HEK293 (cell line): ENCODE results near the gene VWA5B1.

Experiments used
- CTCF ChIA-PET: fragments of 350-600 bp; formaldehyde crosslinking; extraction: SDS; loops from one replicate; lab custom pipeline; 2021; ENCODE audit warnings: antibody characterized with exemption; lab: Yijun Ruan, JAX
- POLR2A ChIA-PET: fragments of 300-600 bp; formaldehyde crosslinking; extraction: SDS; loops from one replicate; lab custom pipeline; 2020; ENCODE audit warnings: antibody characterized with exemption, inconsistent platforms; lab: Yijun Ruan, JAX
- H3K27ac ChIP-seq: fragments of 200-500 bp; sonication (Bioruptor generic); 2 replicates; pipeline ENCODE4 v1.5.1; 2014; ENCODE audit warnings: low read depth, low read length, control low read depth, inconsistent platforms; ENCODE audit errors: extremely low read depth
- H3K36me3 ChIP-seq, 2 experiments: fragments of 200-500 bp in 1 of 2; sonication (Bioruptor generic) in 1 of 2; 1 replicate in 1 of 2; 2 replicates in 1 of 2; pipeline ENCODE4 v1.5.1; 2014 to 2017; ENCODE audit warnings: inconsistent platforms in 2 of 2, low read length in 2 of 2; ENCODE audit not compliant: control insufficient read depth in 2 of 2, insufficient read depth in 1 of 2
- H3K4me1 ChIP-seq: fragments of 200-500 bp; sonication (Bioruptor generic); 2 replicates; pipeline ENCODE4 v1.5.1; 2014; ENCODE audit warnings: mild to moderate bottlenecking, low read length, inconsistent platforms; ENCODE audit not compliant: control insufficient read depth, insufficient read depth
- H3K4me3 ChIP-seq: 2 replicates; pipeline ENCODE4 v1.5.1; 2011; ENCODE audit warnings: low read depth, mild to moderate bottlenecking, control low read depth, low read length, moderate library complexity
- H3K9me3 ChIP-seq: fragments of 200-500 bp; sonication (Bioruptor generic); 2 replicates; pipeline ENCODE4 v1.5.1; 2014; ENCODE audit warnings: low read depth, low read length, inconsistent platforms; ENCODE audit not compliant: control insufficient read depth, insufficient read depth
- EGR2 ChIP-seq: fragments of 450-650 bp; formaldehyde crosslinking; IDR thresholded peaks from 2 replicates; pipeline ENCODE4 v1.5.1; 2016; ENCODE audit warnings: low read depth, missing biosample characterization, missing genetic modification characterization
- GLI4 ChIP-seq: fragments of 450-650 bp; formaldehyde crosslinking; IDR thresholded peaks from 2 replicates; pipeline ENCODE4 v1.5.1; 2016; ENCODE audit warnings: missing biosample characterization, missing genetic modification characterization
- GLIS2 ChIP-seq: fragments of 450-650 bp; formaldehyde crosslinking; IDR thresholded peaks from 2 replicates; pipeline ENCODE4 v1.5.1; 2016; ENCODE audit warnings: missing biosample characterization, missing genetic modification characterization
- KLF1 ChIP-seq: fragments of 450-650 bp; formaldehyde crosslinking; IDR thresholded peaks from 2 replicates; pipeline ENCODE4 v1.5.1; 2016; ENCODE audit warnings: missing biosample characterization, missing genetic modification characterization
- SP2 ChIP-seq: fragments of 450-650 bp; formaldehyde crosslinking; IDR thresholded peaks from 2 replicates; pipeline ENCODE4 v1.5.1; 2016; ENCODE audit warnings: missing biosample characterization, missing genetic modification characterization
- SP7 ChIP-seq: fragments of 450-650 bp; formaldehyde crosslinking; IDR thresholded peaks from 2 replicates; pipeline ENCODE4 v1.5.1; 2016; ENCODE audit warnings: missing biosample characterization, missing genetic modification characterization
- ZBTB48 ChIP-seq: fragments of 450-650 bp; formaldehyde crosslinking; IDR thresholded peaks from 2 replicates; pipeline ENCODE4 v1.5.1; 2016; ENCODE audit warnings: missing biosample characterization, missing genetic modification characterization
- ZFHX2 ChIP-seq: fragments of 450-650 bp; formaldehyde crosslinking; conservative IDR thresholded peaks from 2 replicates; pipeline ENCODE4 v1.5.1; 2016; ENCODE audit warnings: missing biosample characterization, missing genetic modification characterization
- ZFP3 ChIP-seq: fragments of 450-650 bp; formaldehyde crosslinking; IDR thresholded peaks from 2 replicates; pipeline ENCODE4 v1.5.1; 2016; ENCODE audit warnings: low read depth, missing biosample characterization, missing genetic modification characterization
- ZNF155 ChIP-seq: fragments of 450-650 bp; formaldehyde crosslinking; IDR thresholded peaks from 2 replicates; pipeline ENCODE4 v1.5.1; 2016; ENCODE audit warnings: missing biosample characterization, missing genetic modification characterization
- ZNF157 ChIP-seq: fragments of 450-650 bp; formaldehyde crosslinking; IDR thresholded peaks from 2 replicates; pipeline ENCODE4 v1.5.1; 2016; ENCODE audit warnings: missing biosample characterization, missing genetic modification characterization
- ZNF223 ChIP-seq: fragments of 450-650 bp; formaldehyde crosslinking; IDR thresholded peaks from 2 replicates; pipeline ENCODE4 v1.5.1; 2016; ENCODE audit warnings: missing biosample characterization, missing genetic modification characterization
- ZNF274 ChIP-seq, 2 experiments: fragments of 200-500 bp in 1 of 2; fragments of 450-650 bp in 1 of 2; sonication (Bioruptor generic) in 1 of 2; formaldehyde crosslinking in 1 of 2; IDR thresholded peaks; 2 replicates each; pipeline versions ENCODE4 v1.5.1 to v1.6.1; 2014 to 2016; ENCODE audit warnings: borderline replicate concordance in 1 of 2, inconsistent platforms in 1 of 2, low read length in 1 of 2, missing biosample characterization in 1 of 2, missing genetic modification characterization in 1 of 2
- ZNF335 ChIP-seq: fragments of 450-650 bp; formaldehyde crosslinking; conservative IDR thresholded peaks from 2 replicates; pipeline ENCODE4 v1.5.1; 2016; ENCODE audit warnings: missing biosample characterization, missing genetic modification characterization
- ZNF48 ChIP-seq: fragments of 450-650 bp; formaldehyde crosslinking; IDR thresholded peaks from 2 replicates; pipeline ENCODE4 v1.5.1; 2016; ENCODE audit warnings: missing biosample characterization, missing genetic modification characterization
- ZNF555 ChIP-seq: fragments of 450-650 bp; formaldehyde crosslinking; conservative IDR thresholded peaks from 2 replicates; pipeline ENCODE4 v1.5.1; 2017; ENCODE audit warnings: missing biosample characterization, mild to moderate bottlenecking, missing genetic modification characterization, inconsistent platforms
- ZNF626 ChIP-seq: fragments of 450-650 bp; sonication (Bioruptor Pico); formaldehyde crosslinking; IDR thresholded peaks from 2 replicates; pipeline ENCODE4 v1.5.1; 2018; ENCODE audit warnings: missing biosample characterization, missing genetic modification characterization, inconsistent platforms
- ZNF629 ChIP-seq: fragments of 450-650 bp; formaldehyde crosslinking; IDR thresholded peaks from 2 replicates; pipeline ENCODE4 v1.5.1; 2017; ENCODE audit warnings: missing biosample characterization, missing genetic modification characterization
- ZNF777 ChIP-seq: fragments of 450-650 bp; formaldehyde crosslinking; IDR thresholded peaks from 2 replicates; pipeline ENCODE4 v1.5.1; 2017; ENCODE audit warnings: missing biosample characterization, missing genetic modification characterization, borderline replicate concordance
- TF ChIP-seq, protein P1 (sequence below): fragments of 450-650 bp; formaldehyde crosslinking; conservative IDR thresholded peaks from 2 replicates; pipeline ENCODE4 v1.5.1; 2016; ENCODE audit warnings: low read depth, missing biosample characterization, missing genetic modification characterization
- TF ChIP-seq, protein P2 (sequence below): fragments of 450-650 bp; formaldehyde crosslinking; IDR thresholded peaks from 2 replicates; pipeline ENCODE4 v1.5.1; 2016; ENCODE audit warnings: missing biosample characterization, missing genetic modification characterization
- TF ChIP-seq, protein P3 (sequence below): fragments of 450-650 bp; formaldehyde crosslinking; IDR thresholded peaks from 2 replicates; pipeline ENCODE4 v1.5.1; 2016; ENCODE audit warnings: missing biosample characterization, missing genetic modification characterization

The VWA5B1 gene

DNA sequence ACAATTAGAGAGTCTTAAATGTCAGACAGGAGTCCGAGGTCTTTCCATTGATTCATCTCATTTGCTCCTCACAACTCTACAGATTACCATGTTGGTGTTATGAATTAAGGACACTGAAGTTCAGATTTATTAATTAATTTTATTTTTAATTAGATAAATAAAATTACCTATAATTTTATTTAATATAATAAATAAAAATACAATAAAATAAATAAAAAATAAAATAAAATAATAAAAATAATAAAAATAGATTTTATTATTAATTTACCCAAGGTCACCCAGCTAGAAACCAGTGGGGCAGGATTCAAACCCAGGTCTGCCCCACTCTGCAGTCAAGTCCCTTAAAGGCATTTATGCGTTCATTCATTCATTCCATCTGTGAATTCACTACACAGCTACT, 72.2 kb downstream of the VWA5B1 start (continued):
- TF ChIP-seq, protein P1, sequence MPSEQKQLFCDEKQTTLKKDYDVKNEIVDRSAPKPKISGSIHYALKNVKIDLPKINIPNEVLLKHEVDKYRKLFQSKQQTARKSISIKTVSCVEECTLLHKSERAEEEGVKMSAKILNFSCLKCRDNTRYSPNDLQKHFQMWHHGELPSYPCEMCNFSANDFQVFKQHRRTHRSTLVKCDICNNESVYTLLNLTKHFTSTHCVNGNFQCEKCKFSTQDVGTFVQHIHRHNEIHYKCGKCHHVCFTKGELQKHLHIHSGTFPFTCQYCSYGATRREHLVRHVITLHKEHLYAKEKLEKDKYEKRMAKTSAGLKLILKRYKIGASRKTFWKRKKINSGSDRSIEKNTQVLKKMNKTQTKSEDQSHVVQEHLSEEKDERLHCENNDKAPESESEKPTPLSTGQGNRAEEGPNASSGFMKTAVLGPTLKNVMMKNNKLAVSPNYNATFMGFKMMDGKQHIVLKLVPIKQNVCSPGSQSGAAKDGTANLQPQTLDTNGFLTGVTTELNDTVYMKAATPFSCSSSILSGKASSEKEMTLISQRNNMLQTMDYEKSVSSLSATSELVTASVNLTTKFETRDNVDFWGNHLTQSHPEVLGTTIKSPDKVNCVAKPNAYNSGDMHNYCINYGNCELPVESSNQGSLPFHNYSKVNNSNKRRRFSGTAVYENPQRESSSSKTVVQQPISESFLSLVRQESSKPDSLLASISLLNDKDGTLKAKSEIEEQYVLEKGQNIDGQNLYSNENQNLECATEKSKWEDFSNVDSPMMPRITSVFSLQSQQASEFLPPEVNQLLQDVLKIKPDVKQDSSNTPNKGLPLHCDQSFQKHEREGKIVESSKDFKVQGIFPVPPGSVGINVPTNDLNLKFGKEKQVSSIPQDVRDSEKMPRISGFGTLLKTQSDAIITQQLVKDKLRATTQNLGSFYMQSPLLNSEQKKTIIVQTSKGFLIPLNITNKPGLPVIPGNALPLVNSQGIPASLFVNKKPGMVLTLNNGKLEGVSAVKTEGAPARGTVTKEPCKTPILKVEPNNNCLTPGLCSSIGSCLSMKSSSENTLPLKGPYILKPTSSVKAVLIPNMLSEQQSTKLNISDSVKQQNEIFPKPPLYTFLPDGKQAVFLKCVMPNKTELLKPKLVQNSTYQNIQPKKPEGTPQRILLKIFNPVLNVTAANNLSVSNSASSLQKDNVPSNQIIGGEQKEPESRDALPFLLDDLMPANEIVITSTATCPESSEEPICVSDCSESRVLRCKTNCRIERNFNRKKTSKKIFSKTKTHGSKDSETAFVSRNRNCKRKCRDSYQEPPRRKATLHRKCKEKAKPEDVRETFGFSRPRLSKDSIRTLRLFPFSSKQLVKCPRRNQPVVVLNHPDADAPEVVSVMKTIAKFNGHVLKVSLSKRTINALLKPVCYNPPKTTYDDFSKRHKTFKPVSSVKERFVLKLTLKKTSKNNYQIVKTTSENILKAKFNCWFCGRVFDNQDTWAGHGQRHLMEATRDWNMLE (tag by site-specific recombination) = no peak
- no peak for TF ChIP-seq ZNF157 (tag by site-specific recombination)
- TF ChIP-seq, all 188 proteins: peak for 0

DNA sequence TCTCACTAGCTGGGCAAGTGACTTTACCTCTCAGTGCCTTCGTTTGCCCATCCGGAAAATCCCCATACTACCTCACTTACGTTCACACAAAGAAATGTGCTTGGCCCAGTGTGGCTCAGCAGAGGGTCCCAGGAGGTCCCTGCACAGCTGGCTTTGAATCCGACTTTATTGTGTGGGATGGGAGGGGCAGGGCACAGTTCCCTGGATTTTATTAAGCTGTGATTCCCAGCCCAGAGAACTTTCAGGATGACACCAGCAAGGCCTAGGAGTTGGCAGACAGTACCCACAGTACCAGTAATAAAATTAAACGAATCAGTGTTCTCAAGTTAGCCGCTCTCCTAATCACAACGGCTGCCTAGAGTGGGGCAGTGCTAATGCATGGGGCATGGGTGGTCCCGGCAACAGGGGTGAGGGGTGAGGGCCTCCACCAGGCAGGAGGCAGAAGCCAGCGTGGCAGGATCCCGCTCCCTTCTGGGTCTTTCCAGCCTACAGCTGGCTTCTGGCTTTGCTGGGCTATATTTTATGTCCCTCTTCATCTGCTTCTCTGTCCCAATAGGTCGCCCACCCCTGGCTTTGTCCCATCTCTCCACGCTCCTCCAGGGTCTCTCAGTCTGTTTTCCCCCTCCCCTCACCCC, 74.9 kb downstream of the VWA5B1 start:
- CTCF ChIA-PET = interaction anchor here (0.7 to 4.8 kb wide), 3 partner anchors 13 to 129 kb away, joined by 3 to 50 read pairs (median 6); no protein-coding TSS in a partner anchor
- Histone ChIP-seq H3K36me3 (no peaks in the 10 kb centered on the region), H3K4me3 (no peak overlapping the region), H3K4me1 (0 out of 2 replicates have a peak, but pooled peaks cover 6% of the 10 kb centered on the region), H3K27ac (no peak overlapping the region), H3K9me3 (no peaks in the 10 kb centered on the region)
- TF ChIP-seq GLI4 (tag by site-specific recombination) = no peak
- POLR2A ChIA-PET = no interaction called here

DNA sequence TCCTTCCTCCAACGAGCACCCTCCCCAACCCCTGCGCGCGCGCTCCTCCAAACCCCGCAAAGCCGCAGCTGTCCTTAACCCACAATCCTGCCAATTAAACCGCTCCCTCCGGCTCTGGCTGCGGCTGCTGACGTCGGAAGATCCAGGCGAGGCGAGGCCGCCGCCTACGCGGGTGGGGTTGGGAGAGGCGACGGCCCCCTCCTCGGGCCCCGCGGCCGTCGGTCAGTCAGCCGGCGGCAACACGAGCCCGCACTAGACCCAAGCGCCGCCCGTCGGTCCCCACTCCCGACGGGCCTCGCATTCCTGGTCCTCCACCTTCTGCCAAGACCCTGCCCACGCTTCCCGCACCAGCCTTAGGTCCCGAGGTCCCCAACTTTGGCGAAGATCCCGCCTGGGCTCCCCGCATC, 75.4 kb downstream of the VWA5B1 start:
- POLR2A ChIA-PET = no interaction called here
- Histone ChIP-seq H3K9me3 (no peaks in the 10 kb centered on the region), H3K4me1 (0 out of 2 replicates have a peak, but pooled peaks cover 6% of the 10 kb centered on the region), H3K36me3 (no peaks in the 10 kb centered on the region), H3K4me3 (no peak overlapping the region), H3K27ac (no peak overlapping the region)
- CTCF ChIA-PET = interaction anchor here (0.7 to 1.4 kb wide), 2 partner anchors 14 to 128 kb away, joined by 3 to 6 read pairs; no protein-coding TSS in a partner anchor
- TF ChIP-seq SP2 (tag by site-specific recombination) = 0 out of 2 replicates have a peak, but pooled peaks have one; percentile 22
- peak; percentile 76 for TF ChIP-seq ZNF335
- peak; percentile 71; the same call in 1 of the 2 replicates for TF ChIP-seq ZNF777
- peak; percentile 56; the same call in 1 of the 2 replicates for TF ChIP-seq KLF1 (tag by site-specific recombination)
- no peak for TF ChIP-seq ZNF555 (tag by site-specific recombination)
- TF ChIP-seq ZNF48 = no peak
- no peak for TF ChIP-seq ZNF223
- no peak for TF ChIP-seq ZFP3 (tag by site-specific recombination)
- TF ChIP-seq ZNF274 (IDR thresholded peaks at IDR 0.05; ENCODE audit: low read length) = no peak
- TF ChIP-seq ZNF274 (tag by site-specific recombination; IDR thresholded peaks at IDR 0.05; ENCODE audit: borderline replicate concordance) = no peak
- TF ChIP-seq SP7 (tag by site-specific recombination) = 0 out of 2 replicates have a peak, but pooled peaks have one; percentile 13
- TF ChIP-seq ZNF155 = no peak
- TF ChIP-seq, protein P2, sequence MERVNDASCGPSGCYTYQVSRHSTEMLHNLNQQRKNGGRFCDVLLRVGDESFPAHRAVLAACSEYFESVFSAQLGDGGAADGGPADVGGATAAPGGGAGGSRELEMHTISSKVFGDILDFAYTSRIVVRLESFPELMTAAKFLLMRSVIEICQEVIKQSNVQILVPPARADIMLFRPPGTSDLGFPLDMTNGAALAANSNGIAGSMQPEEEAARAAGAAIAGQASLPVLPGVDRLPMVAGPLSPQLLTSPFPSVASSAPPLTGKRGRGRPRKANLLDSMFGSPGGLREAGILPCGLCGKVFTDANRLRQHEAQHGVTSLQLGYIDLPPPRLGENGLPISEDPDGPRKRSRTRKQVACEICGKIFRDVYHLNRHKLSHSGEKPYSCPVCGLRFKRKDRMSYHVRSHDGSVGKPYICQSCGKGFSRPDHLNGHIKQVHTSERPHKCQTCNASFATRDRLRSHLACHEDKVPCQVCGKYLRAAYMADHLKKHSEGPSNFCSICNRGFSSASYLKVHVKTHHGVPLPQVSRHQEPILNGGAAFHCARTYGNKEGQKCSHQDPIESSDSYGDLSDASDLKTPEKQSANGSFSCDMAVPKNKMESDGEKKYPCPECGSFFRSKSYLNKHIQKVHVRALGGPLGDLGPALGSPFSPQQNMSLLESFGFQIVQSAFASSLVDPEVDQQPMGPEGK (tag by site-specific recombination) = peak; percentile 44; the same call in 1 of the 2 replicates
- peak; percentile 66 for TF ChIP-seq GLIS2 (tag by site-specific recombination)
- TF ChIP-seq ZBTB48 (tag by site-specific recombination) = peak; percentile 51; the same call in 1 of the 2 replicates
- no peak for TF ChIP-seq ZNF626 (tag by site-specific recombination)
- TF ChIP-seq, protein P3, sequence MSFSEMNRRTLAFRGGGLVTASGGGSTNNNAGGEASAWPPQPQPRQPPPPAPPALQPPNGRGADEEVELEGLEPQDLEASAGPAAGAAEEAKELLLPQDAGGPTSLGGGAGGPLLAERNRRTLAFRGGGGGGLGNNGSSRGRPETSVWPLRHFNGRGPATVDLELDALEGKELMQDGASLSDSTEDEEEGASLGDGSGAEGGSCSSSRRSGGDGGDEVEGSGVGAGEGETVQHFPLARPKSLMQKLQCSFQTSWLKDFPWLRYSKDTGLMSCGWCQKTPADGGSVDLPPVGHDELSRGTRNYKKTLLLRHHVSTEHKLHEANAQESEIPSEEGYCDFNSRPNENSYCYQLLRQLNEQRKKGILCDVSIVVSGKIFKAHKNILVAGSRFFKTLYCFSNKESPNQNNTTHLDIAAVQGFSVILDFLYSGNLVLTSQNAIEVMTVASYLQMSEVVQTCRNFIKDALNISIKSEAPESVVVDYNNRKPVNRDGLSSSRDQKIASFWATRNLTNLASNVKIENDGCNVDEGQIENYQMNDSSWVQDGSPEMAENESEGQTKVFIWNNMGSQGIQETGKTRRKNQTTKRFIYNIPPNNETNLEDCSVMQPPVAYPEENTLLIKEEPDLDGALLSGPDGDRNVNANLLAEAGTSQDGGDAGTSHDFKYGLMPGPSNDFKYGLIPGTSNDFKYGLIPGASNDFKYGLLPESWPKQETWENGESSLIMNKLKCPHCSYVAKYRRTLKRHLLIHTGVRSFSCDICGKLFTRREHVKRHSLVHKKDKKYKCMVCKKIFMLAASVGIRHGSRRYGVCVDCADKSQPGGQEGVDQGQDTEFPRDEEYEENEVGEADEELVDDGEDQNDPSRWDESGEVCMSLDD (tag by site-specific recombination) = no peak; the same call in 1 of the 2 replicates
- TF ChIP-seq GLI4 (tag by site-specific recombination) = no peak
- peak; percentile 68 for TF ChIP-seq ZFHX2 (tag by site-specific recombination)
- peak; percentile 72 for TF ChIP-seq EGR2 (tag by site-specific recombination)
- TF ChIP-seq ZNF629 (tag by site-specific recombination) = no peak; the same call in 1 of the 2 replicates
